ENCODE measurements around the gene CST3. TPM values are rescaled to one million over a fixed set of nuclear protein-coding genes. Genes with fewer than 3 reads are reported as not detected.

Gene CST3
- total RNA-seq, 2 experiments from 2014 or later, result 0.26 to 0.29 TPM

GRCh38 chr20:23658989-23659609 lies 21.3 kb upstream of the CST3 start:
- Mint-ChIP-seq H3K27ac (no peak overlapping the region), H3K27me3 (peaks cover 10% of the 10 kb centered on the region), H3K4me3 (no peak overlapping the region), H3K4me1 (ENCODE audit: low read depth) (no peaks in the 10 kb centered on the region), H3K36me3 (no peaks in the 10 kb centered on the region), H3K9me3 (no peaks in the 10 kb centered on the region)
- intact Hi-C loops (cut with micrococcal nuclease), result no loop called here
- CTCF ChIA-PET, result no interaction called here
- POLR2A ChIA-PET, result no interaction called here
- DNase-seq, result no peak

DNA sequence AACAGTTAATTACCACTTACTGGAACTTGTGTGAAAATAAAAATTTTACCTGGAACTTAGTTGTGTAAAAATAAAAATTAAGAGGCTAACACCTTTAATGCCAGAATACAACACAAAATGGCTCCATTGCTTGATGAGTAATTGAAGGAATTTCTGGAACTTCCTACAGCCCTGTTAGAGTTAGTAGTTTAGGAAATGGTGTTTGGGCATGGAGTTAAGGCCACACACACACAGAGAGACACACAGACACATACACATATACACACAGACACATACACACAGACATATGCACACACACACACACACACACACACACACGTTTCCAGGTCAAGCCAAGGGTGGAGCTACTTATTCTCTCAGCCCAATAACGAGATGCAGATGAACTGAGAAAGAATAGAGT lies 20.6 kb upstream of the CST3 start:
- H3K9me3 Mint-ChIP-seq, result no peaks in the 10 kb centered on the region
- no peaks in the 10 kb centered on the region for H3K4me1 Mint-ChIP-seq (ENCODE audit: low read depth)
- intact Hi-C loops (cut with micrococcal nuclease), result no loop called here
- ChIA-PET POLR2A (no interaction called here), CTCF (no interaction called here)
- no peak overlapping the region for H3K4me3 Mint-ChIP-seq
- no peaks in the 10 kb centered on the region for H3K36me3 Mint-ChIP-seq
- no peak for DNase-seq
- no peak overlapping the region for H3K27ac Mint-ChIP-seq
- peaks cover 10% of the 10 kb centered on the region for H3K27me3 Mint-ChIP-seq

GRCh38 chr20:23657202-23657601 lies 19.4 kb upstream of the CST3 start:
- Mint-ChIP-seq H3K4me3 (no peak overlapping the region), H3K36me3 (no peaks in the 10 kb centered on the region), H3K27ac (no peak overlapping the region), H3K9me3 (no peaks in the 10 kb centered on the region), H3K4me1 (ENCODE audit: low read depth) (no peaks in the 10 kb centered on the region), H3K27me3 (peaks cover 10% of the 10 kb centered on the region)
- ChIA-PET CTCF (no interaction called here), POLR2A (no interaction called here)
- no peak for DNase-seq
- intact Hi-C loops (cut with micrococcal nuclease), result no loop called here

DNA sequence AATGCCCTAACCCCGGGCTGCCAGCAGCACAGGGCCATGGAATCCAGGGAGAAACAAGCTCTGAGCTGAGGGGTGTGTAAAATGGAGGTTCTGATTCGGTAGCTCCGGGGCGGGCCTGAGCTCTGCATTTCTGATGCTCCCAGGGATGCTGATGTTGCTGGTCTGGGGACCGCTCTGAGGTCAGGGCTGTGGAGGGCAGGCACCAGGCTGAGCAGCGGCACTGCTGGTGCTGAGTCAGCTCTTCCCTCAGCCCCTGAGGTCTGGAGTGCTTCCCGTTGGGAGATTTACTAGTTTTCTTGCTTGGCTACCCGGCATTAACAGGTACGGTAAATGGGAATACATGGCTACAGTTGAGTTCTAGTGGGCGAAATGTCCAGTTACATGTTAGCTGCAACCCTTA lies 18.6 kb upstream of the CST3 start:
- H3K36me3 Mint-ChIP-seq, result no peaks in the 10 kb centered on the region
- no peaks in the 10 kb centered on the region for H3K4me1 Mint-ChIP-seq (ENCODE audit: low read depth)
- POLR2A ChIA-PET, result interaction anchor here (0.6 kb wide), 1 partner anchor 31 kb away, joined by 3 read pairs; no protein-coding TSS in a partner anchor
- no peak overlapping the region for H3K4me3 Mint-ChIP-seq
- H3K27ac Mint-ChIP-seq, result no peak overlapping the region
- no peak for DNase-seq
- CTCF ChIA-PET, result no interaction called here
- peaks cover 10% of the 10 kb centered on the region for H3K27me3 Mint-ChIP-seq
- intact Hi-C loops (cut with micrococcal nuclease), result no loop called here
- H3K9me3 Mint-ChIP-seq, result no peaks in the 10 kb centered on the region

DNA sequence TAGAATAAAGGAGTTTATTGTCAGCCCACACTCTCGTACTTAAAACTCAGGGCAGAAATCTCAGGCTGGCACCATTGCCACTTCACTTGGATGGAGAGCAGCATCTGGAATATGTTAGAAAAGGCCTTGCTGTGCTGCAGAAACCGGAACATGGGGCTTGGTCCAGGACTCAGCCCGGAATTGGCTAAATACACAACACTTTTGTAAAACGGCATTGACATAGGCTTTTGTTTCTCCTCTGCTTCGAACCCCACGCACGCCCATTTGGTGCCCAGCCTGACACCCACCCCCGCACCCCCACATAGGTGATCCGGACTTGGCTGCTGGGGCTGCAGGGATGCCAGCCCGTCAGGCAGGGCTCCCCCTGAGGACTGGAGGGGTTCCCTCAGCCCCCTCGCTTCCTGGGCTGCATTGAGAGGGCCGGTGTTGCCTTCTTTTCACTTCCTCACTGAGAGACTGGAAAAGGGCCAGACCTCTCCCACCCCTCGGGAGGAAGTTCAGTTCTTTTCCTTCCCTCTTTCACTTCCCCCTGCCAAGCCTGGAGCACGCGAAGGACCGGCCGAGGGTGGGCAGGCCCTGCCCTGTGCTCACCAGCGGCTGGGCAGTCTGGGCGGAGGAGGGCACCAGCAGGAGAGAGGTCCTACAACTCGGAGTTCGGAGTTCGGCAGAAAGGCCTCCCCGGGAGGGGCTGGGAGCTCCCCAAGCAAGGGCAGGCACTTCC lies 17.9 kb upstream of the CST3 start:
- no peaks in the 10 kb centered on the region for H3K9me3 Mint-ChIP-seq
- H3K4me1 Mint-ChIP-seq (ENCODE audit: low read depth), result no peaks in the 10 kb centered on the region
- peaks cover 10% of the 10 kb centered on the region for H3K27me3 Mint-ChIP-seq
- H3K27ac Mint-ChIP-seq, result no peak overlapping the region
- H3K4me3 Mint-ChIP-seq, result no peak overlapping the region
- DNase-seq, result no peak
- no peaks in the 10 kb centered on the region for H3K36me3 Mint-ChIP-seq
- intact Hi-C loops (cut with micrococcal nuclease), result no loop called here
- ChIA-PET POLR2A (interaction anchor here (0.6 kb wide), 1 partner anchor 30 kb away, joined by 3 read pairs; no protein-coding TSS in a partner anchor), CTCF (no interaction called here)

- POLR2A ChIA-PET, result no interaction called here
- no peak for DNase-seq
- Mint-ChIP-seq H3K27me3 (peaks cover 10% of the 10 kb centered on the region), H3K9me3 (no peaks in the 10 kb centered on the region), H3K4me1 (ENCODE audit: low read depth) (no peaks in the 10 kb centered on the region), H3K36me3 (no peaks in the 10 kb centered on the region), H3K4me3 (no peak overlapping the region), H3K27ac (no peak overlapping the region)
- intact Hi-C loops (cut with micrococcal nuclease), result no loop called here
- CTCF ChIA-PET, result no interaction called here
Observed at GRCh38 chr20:23654717-23655116, 17.0 kb upstream of the CST3 start.

DNA sequence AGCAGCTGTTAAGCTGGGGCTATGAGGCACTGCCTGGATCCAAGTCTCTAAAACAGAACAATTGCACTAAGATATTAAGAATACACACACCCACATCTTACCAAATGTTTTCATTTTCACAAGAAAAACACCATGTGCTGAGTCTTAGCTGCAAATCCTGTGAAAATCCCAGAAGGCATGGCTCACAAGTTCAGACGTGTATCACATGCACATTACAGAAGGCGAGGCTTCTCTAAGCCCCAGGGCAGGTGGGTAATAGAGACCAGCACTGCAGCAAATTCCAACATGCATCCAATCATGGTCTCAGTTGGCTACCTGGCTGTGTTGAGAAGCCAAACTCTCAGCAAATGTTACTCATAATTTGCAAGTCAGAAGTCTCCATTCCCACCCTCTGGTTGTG lies 16.2 kb upstream of the CST3 start:
- DNase-seq, result no peak
- Mint-ChIP-seq H3K27me3 (peaks cover 10% of the 10 kb centered on the region), H3K4me1 (ENCODE audit: low read depth) (no peaks in the 10 kb centered on the region), H3K4me3 (no peak overlapping the region), H3K36me3 (no peaks in the 10 kb centered on the region), H3K27ac (no peak overlapping the region), H3K9me3 (no peaks in the 10 kb centered on the region)
- intact Hi-C loops (cut with micrococcal nuclease), result no loop called here
- POLR2A ChIA-PET, result no interaction called here
- CTCF ChIA-PET, result no interaction called here

DNA sequence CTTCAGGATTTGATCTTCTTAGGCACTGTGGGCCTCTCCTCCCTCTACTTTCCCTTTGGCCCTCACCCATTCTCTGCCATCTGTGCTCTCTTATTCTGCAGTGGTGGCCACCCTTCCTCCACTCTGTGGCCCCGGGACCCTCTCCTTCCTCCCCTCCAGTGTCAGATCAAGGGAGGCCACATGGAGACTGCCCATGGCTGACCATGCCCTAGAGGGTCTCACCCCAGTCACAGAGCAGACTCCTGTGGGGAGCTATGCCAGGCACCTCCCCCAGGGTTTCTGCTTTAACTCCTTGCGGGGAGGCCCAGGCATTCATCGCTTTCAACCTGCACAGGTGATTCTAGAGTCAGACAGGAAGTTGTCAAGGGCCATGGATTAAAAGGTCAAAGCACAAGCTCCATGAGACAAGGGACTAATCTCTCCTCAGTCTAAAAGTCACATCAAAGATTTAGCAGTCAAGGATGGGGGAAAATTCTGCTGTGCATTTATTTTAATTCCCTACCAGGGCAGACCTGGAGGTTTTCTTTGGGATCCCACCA lies 15.7 kb upstream of the CST3 start:
- intact Hi-C loops (cut with micrococcal nuclease), result no loop called here
- ChIA-PET POLR2A (no interaction called here), CTCF (no interaction called here)
- Mint-ChIP-seq H3K4me3 (no peak overlapping the region), H3K36me3 (no peaks in the 10 kb centered on the region), H3K4me1 (ENCODE audit: low read depth) (no peaks in the 10 kb centered on the region), H3K9me3 (no peaks in the 10 kb centered on the region), H3K27me3 (peaks cover 10% of the 10 kb centered on the region), H3K27ac (no peak overlapping the region)
- DNase-seq, result no peak

- no peaks in the 10 kb centered on the region for H3K36me3 Mint-ChIP-seq
- DNase-seq, result no peak
- no peaks in the 10 kb centered on the region for H3K9me3 Mint-ChIP-seq
- no peak overlapping the region for H3K27ac Mint-ChIP-seq
- ChIA-PET CTCF (no interaction called here), POLR2A (no interaction called here)
- peaks cover 10% of the 10 kb centered on the region for H3K27me3 Mint-ChIP-seq
- no peaks in the 10 kb centered on the region for H3K4me1 Mint-ChIP-seq (ENCODE audit: low read depth)
- intact Hi-C loops (cut with micrococcal nuclease), result no loop called here
- no peak overlapping the region for H3K4me3 Mint-ChIP-seq
Observed at GRCh38 chr20:23652926-23653325, 15.2 kb upstream of the CST3 start.

GRCh38 chr20:23652371-23652770 lies 14.6 kb upstream of the CST3 start:
- DNase-seq, result no peak
- H3K4me3 Mint-ChIP-seq, result no peak overlapping the region
- ChIA-PET CTCF (no interaction called here), POLR2A (no interaction called here)
- H3K36me3 Mint-ChIP-seq, result no peaks in the 10 kb centered on the region
- intact Hi-C loops (cut with micrococcal nuclease), result no loop called here
- H3K9me3 Mint-ChIP-seq, result no peaks in the 10 kb centered on the region
- H3K27ac Mint-ChIP-seq, result no peak overlapping the region
- H3K4me1 Mint-ChIP-seq (ENCODE audit: low read depth), result no peaks in the 10 kb centered on the region
- H3K27me3 Mint-ChIP-seq, result peaks cover 10% of the 10 kb centered on the region

DNA sequence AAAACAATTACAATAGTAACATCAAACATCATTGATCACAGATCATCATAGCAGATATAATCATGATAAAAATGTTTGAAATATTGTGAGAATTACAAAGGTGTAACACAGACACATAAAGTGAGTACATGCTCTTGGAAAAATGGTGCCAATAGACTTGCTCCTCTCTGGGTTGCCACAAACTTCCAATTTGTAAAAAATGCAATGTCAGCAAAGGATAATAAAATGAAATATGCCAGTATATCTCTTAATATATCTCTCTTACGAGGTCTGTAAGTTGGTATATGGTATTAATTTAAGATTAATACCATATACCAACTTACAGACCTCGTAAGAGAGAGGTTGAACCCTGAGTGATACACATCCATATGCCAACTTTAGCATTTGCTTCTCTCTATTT lies 13.4 kb upstream of the CST3 start:
- no peaks in the 10 kb centered on the region for H3K9me3 Mint-ChIP-seq
- POLR2A ChIA-PET, result no interaction called here
- no peak overlapping the region for H3K4me3 Mint-ChIP-seq
- peaks cover 7% of the 10 kb centered on the region for H3K27me3 Mint-ChIP-seq
- intact Hi-C loops (cut with micrococcal nuclease), result no loop called here
- DNase-seq, result no peak
- CTCF ChIA-PET, result no interaction called here
- no peaks in the 10 kb centered on the region for H3K4me1 Mint-ChIP-seq (ENCODE audit: low read depth)
- H3K27ac Mint-ChIP-seq, result no peak overlapping the region
- no peaks in the 10 kb centered on the region for H3K36me3 Mint-ChIP-seq

GRCh38 chr20:23649830-23650417 lies 12.2 kb upstream of the CST3 start:
- POLR2A ChIA-PET, result no interaction called here
- DNase-seq, result no peak
- Mint-ChIP-seq H3K9me3 (no peaks in the 10 kb centered on the region), H3K27ac (no peak overlapping the region), H3K4me3 (no peak overlapping the region), H3K4me1 (ENCODE audit: low read depth) (no peaks in the 10 kb centered on the region), H3K27me3 (peaks cover under 1% of the 10 kb centered on the region), H3K36me3 (no peaks in the 10 kb centered on the region)
- intact Hi-C loops (cut with micrococcal nuclease), result no loop called here
- CTCF ChIA-PET, result interaction anchor here (1.2 to 1.8 kb wide), 2 partner anchors 19 to 21 kb away, joined by 3 to 5 read pairs; no protein-coding TSS in a partner anchor

DNA sequence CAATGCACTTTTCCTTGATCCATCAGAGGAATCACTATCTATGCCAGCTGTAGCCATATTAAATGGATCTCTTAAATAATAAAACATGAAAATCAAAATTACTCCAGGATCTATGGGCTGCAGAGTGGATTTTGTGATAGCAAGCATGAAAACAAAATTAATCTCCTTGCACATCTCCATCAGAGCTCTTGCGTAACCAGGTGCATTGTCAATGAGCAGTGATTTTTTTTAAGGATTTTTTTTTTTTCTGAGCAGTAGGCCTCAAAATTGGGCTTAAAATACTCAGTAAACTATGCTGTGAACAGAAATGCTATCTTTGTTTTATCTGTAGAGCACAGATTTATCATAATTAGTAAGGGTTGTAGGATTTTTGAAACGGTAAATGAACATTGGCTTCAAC lies 11.5 kb upstream of the CST3 start:
- no peak for DNase-seq
- Mint-ChIP-seq H3K27me3 (no peaks in the 10 kb centered on the region), H3K27ac (no peak overlapping the region), H3K4me3 (no peak overlapping the region), H3K9me3 (no peaks in the 10 kb centered on the region), H3K36me3 (no peaks in the 10 kb centered on the region), H3K4me1 (ENCODE audit: low read depth) (no peaks in the 10 kb centered on the region)
- CTCF ChIA-PET, result interaction anchor here (1.2 to 1.8 kb wide), 2 partner anchors 19 to 22 kb away, joined by 3 to 5 read pairs; no protein-coding TSS in a partner anchor
- intact Hi-C loops (cut with micrococcal nuclease), result no loop called here
- POLR2A ChIA-PET, result no interaction called here

Measured in activated CD4-positive, alpha-beta memory T cell treated with anti-CD3 and anti-CD28 coated beads for 36 hours (primary cell).